Upper lobe of left lung (tissue), 4 donors: Measurements from ENCODE around the gene ADCY4.

Experiments
- CTCF ChIP-seq, 6 experiments: fragments of 450-650 bp in 4 of 6; fragments of 200-600 bp in 2 of 6; sonication (generic) in 2 of 6; IDR thresholded peaks; one replicate each; pipeline ENCODE4 v1.5.1; 2016 to 2019; ENCODE audit warnings: antibody characterized with exemption in 6 of 6
- EP300 ChIP-seq, 4 donors: sonication (generic); formaldehyde crosslinking; IDR thresholded peaks; one replicate each; pipeline ENCODE4 v1.5.1; 2017; ENCODE audit warnings: antibody characterized with exemption in 4 of 4, control low read depth in 2 of 4
- POLR2A ChIP-seq, 4 donors: fragments of 450-650 bp; IDR thresholded peaks; one replicate each; pipeline ENCODE4 v1.5.1; 2016 to 2017; ENCODE audit warnings: antibody characterized with exemption in 4 of 4, mild to moderate bottlenecking in 2 of 4

- TF ChIP-seq EP300 (IDR thresholded peaks at IDR 0.05): no peak
- TF ChIP-seq CTCF (IDR thresholded peaks at IDR 0.05): no peak
- no peak for TF ChIP-seq POLR2A (IDR thresholded peaks at IDR 0.05)
These were observed 34.4 kb downstream of the ADCY4 start for GRCh38 chr14:24300326-24300980.
